ENCODE data around the gene NRXN3. TPM values are rescaled to one million over a fixed set of nuclear protein-coding genes. Genes with fewer than 3 reads are reported as not detected.

NRXN3 gene
- total and polyA plus RNA-seq, 2 experiments from 2014 or later, result 1.0 to 1.8 TPM

GRCh38 chr14:79436335-79436734, 1266.2 kb downstream of the NRXN3 start (continued):
- TF ChIP-seq CTCF (conservative IDR thresholded peaks at IDR 0.05; ENCODE audit: low read depth in 2 of 2), result no peak
- no peak for TF ChIP-seq STAT1 (IDR thresholded peaks at IDR 0.05; ENCODE audit: unreplicated experiment)
- no peak for TF ChIP-seq REST (IDR thresholded peaks at IDR 0.05; ENCODE audit: unreplicated experiment)
- no peak for TF ChIP-seq JUNB (IDR thresholded peaks at IDR 0.05; ENCODE audit: unreplicated experiment)

GRCh38 chr14:79437951-79438350, 1267.8 kb downstream of the NRXN3 start:
- Mint-ChIP-seq H3K4me3 (no peak overlapping the region), H3K9me3 (no peaks in the 10 kb centered on the region), H3K4me1 (peaks cover 40% of the 10 kb centered on the region), H3K27me3 (ENCODE audit: insufficient read depth, low read depth, poor library complexity) (peaks cover 2% of the 10 kb centered on the region), H3K36me3 (ENCODE audit: low read depth) (no peaks in the 10 kb centered on the region), H3K27ac (no peak overlapping the region)
- Histone ChIP-seq H2AFZ (peak overlapping the region; percentile 60; the same call in 1 of the 2 replicates), H3K4me1 (ENCODE audit: insufficient read depth) (peaks cover 29% of the 10 kb centered on the region), H3K36me3 (ENCODE audit: insufficient read depth) (no peaks in the 10 kb centered on the region), H3K4me2 (no peak overlapping the region), H3K79me2 (replicated peaks; ENCODE audit: insufficient read depth) (no peaks in the 10 kb centered on the region), H3K9me2 (ENCODE audit: insufficient read depth) (no peaks in the 10 kb centered on the region), H4K20me1 (replicated peaks; ENCODE audit: insufficient read depth) (no peaks in the 10 kb centered on the region), H3K4me3 (no peak overlapping the region), H3F3A (replicated peaks; ENCODE audit: low read depth) (no peaks in the 10 kb centered on the region), H3K27ac (ENCODE audit: low read depth) (no peak overlapping the region), H3K27me3 (ENCODE audit: insufficient read depth) (no peaks in the 10 kb centered on the region)
- no peak for DNase-seq (ENCODE audit: low spot score)
- no peak for ATAC-seq
- TF ChIP-seq JUNB (IDR thresholded peaks at IDR 0.05; ENCODE audit: unreplicated experiment), result no peak
- no peak for TF ChIP-seq REST (IDR thresholded peaks at IDR 0.05; ENCODE audit: unreplicated experiment)
- TF ChIP-seq ZNF331 (CRISPR knock-in tag; IDR thresholded peaks at IDR 0.05; ENCODE audit: low read depth), result no peak
- TF ChIP-seq ZNF114 (CRISPR knock-in tag; IDR thresholded peaks at IDR 0.05), result no peak
- TF ChIP-seq ZNF462 (CRISPR knock-in tag; IDR thresholded peaks at IDR 0.05), result no peak
- no peak for TF ChIP-seq ETS1 (IDR thresholded peaks at IDR 0.05)

All from GM23338 (cell line).